Effector memory CD8-positive, alpha-beta T cell (primary cell): Measurements from ENCODE around the gene HPCAL4.

Experiments used
- ATAC-seq: fragments of 150-1000 bp; cut with Tn5 transposase; replicated peaks from 2 replicates; pipeline ENCODE4 v1.10.0; 2021; ENCODE audit warnings: mild to moderate bottlenecking, moderate library complexity
- DNase-seq, 3 experiments: peaks; one replicate each; pipeline ENCODE4 v3.0.0; 2021
- H3K27ac Mint-ChIP-seq, 2 donors: one replicate each; pipeline ENCODE4 v1.8.0; 2022; ENCODE audit warnings: mild to moderate bottlenecking in 2 of 2, mixed read lengths in 2 of 2, moderate library complexity in 2 of 2
- H3K27me3 Mint-ChIP-seq, 2 donors: one replicate each; pipeline ENCODE4 v1.8.0; 2022; ENCODE audit warnings: mixed read lengths in 2 of 2
- H3K36me3 Mint-ChIP-seq: one replicate; pipeline ENCODE4 v1.8.0; 2022; ENCODE audit warnings: mild to moderate bottlenecking, moderate library complexity, mixed read lengths; ENCODE audit not compliant: insufficient read depth
- H3K4me1 Mint-ChIP-seq, 2 donors: one replicate each; pipeline ENCODE4 v1.8.0; 2022; ENCODE audit warnings: low read depth in 2 of 2, mixed read lengths in 2 of 2
- H3K4me3 Mint-ChIP-seq, 2 donors: one replicate each; pipeline ENCODE4 v1.8.0; 2022; ENCODE audit warnings: mild to moderate bottlenecking in 2 of 2, mixed read lengths in 2 of 2, moderate library complexity in 2 of 2
- H3K9me3 Mint-ChIP-seq, 2 donors: one replicate each; pipeline ENCODE4 v1.8.0; 2022; ENCODE audit warnings: mixed read lengths in 2 of 2

HPCAL4 gene

DNA sequence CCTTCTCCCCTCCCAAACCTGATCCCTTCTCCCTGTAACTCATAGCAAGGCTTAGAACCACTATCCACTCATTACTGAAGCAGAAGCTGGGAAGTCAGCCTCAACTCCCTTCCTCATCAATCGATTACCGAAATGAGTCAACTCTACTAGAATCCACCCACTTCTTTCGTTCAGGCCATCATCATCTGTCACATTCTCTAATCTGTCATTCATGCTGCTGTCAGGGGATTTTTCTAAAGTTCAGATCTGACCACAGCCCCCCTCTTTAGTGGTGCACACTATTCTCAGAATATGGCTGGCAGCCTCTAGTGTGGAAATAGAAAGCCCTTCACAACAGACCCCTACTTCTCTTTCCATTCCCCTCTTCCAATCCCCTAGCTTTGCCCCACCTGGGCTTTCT lies 24.5 kb downstream of the HPCAL4 start:
- no peaks in the 10 kb centered on the region for H3K9me3 Mint-ChIP-seq
- no peak for DNase-seq
- no peak overlapping the region for H3K4me3 Mint-ChIP-seq
- H3K4me1 Mint-ChIP-seq: no peaks in the 10 kb centered on the region
- peaks cover 2% of the 10 kb centered on the region for H3K36me3 Mint-ChIP-seq
- ATAC-seq: no peak
- no peak overlapping the region for H3K27ac Mint-ChIP-seq
- peaks cover 25 to 51% of the 10 kb centered on the region in 2 donors for H3K27me3 Mint-ChIP-seq

DNA sequence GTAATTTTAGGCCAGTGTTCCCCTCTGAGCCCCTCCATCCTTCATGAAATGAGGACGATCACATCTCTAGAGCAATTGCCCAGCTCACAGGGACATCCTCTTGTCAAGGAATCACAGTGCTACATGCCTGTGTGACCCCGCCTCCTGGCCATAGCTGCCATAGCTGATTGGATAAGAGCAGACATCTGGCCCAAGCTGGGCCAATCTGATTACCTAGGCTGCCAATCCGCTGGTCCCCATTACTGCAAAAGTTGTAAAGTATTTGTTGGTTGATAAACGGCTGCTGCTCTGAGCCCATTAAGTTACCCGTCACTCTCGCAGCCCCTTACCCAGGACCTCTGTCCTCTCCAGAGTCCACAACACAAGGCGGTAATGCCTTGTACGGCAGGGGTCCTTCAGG lies 27.7 kb downstream of the HPCAL4 start:
- Mint-ChIP-seq H3K27ac (no peak overlapping the region), H3K27me3 (peaks cover 5 to 23% of the 10 kb centered on the region in 2 donors), H3K4me3 (no peak overlapping the region), H3K9me3 (no peaks in the 10 kb centered on the region), H3K36me3 (peaks cover 2% of the 10 kb centered on the region), H3K4me1 (no peaks in the 10 kb centered on the region)
- no peak for ATAC-seq
- no peak for DNase-seq

- Mint-ChIP-seq H3K27ac (no peak overlapping the region), H3K9me3 (no peaks in the 10 kb centered on the region), H3K27me3 (peaks cover 0 to 22% of the 10 kb centered on the region in 2 donors), H3K4me1 (peaks cover 0 to 3% of the 10 kb centered on the region in 2 donors), H3K4me3 (no peak overlapping the region), H3K36me3 (peaks cover 2% of the 10 kb centered on the region)
- DNase-seq (no peak), ATAC-seq (no peak)
These were observed 28.4 kb downstream of the HPCAL4 start for GRCh38 chr1:39662861-39663260.

DNA sequence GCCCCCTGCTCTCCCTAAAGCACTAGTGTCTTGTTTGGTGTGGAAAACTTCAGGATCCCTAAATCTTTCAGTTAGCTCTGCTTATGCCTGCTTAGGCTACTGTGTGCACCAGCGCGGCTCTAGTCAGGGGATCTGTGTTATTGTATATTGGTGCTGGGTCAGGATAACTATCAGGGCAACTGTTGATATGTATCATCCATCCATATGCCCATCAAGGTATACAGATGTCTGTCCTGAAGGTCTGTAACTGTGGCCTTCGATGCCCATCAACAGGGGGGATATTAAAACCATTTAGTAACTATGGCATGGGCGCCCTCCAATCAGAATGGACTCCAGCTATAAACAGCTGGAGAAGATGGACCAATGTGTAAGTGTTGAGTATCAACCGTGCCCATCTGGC lies 31.7 kb downstream of the HPCAL4 start:
- peaks cover 2% of the 10 kb centered on the region for H3K36me3 Mint-ChIP-seq
- peaks cover 0 to 17% of the 10 kb centered on the region in 2 donors for H3K27me3 Mint-ChIP-seq
- H3K4me3 Mint-ChIP-seq: no peak overlapping the region
- no peaks in the 10 kb centered on the region for H3K9me3 Mint-ChIP-seq
- H3K4me1 Mint-ChIP-seq: peaks cover 0 to 6% of the 10 kb centered on the region in 2 donors
- DNase-seq (no peak), ATAC-seq (no peak)
- H3K27ac Mint-ChIP-seq: no peak overlapping the region

DNA sequence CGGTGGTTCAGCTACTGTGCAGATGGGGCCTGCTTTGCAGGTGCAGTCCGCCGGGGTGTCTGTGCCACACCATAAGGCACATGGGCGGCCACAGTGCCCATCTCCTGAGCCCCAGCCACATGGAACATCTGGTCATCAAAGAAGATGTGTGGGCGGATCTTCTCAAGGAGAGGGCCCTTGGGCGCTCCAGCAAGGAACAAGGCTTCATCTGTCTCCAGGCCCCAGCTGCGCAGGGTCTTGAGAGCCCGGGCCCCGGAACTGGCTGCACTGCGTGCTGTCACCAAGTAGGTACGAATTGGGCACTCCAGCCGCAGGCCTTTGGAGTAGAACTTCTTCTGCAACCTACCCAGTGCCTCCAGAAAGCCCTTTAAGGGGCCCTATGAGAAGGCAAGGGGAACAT lies 32.1 kb downstream of the HPCAL4 start:
- H3K27ac Mint-ChIP-seq: no peak overlapping the region
- H3K4me3 Mint-ChIP-seq: no peak overlapping the region
- peaks cover 0 to 6% of the 10 kb centered on the region in 2 donors for H3K4me1 Mint-ChIP-seq
- H3K36me3 Mint-ChIP-seq: no peaks in the 10 kb centered on the region
- DNase-seq (no peak), ATAC-seq (no peak)
- H3K27me3 Mint-ChIP-seq: peaks cover 0 to 21% of the 10 kb centered on the region in 2 donors
- H3K9me3 Mint-ChIP-seq: no peaks in the 10 kb centered on the region

DNA sequence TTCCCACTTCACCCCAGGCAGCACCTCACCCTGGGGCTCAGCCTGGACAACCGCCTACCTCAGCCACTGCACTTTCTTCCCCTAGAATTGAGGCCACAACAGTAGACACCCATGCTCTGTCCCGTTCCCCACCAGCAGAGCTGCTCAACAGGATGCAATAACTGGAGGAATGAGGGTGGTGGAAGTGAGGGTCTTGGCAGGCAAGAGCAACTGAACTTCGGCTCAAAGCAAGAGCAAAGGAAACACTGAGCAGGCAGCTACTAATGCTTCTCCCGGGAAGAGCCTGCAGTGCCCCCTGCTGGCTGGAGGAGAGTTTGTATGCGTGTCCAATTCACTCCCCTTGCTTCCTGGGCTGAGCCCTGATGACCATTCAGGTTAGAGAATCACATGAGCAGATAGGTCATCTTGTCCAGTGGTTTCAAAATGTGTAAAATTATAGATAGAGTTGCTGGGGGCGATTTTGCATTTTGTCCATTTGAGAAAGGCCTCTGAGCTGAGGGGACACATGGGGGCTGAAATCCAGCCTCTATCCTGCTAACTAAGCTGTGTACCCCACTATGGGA lies 33.2 kb downstream of the HPCAL4 start:
- H3K4me3 Mint-ChIP-seq: peak overlapping the region in 1 of 2 donors; percentile 43
- no peaks in the 10 kb centered on the region for H3K9me3 Mint-ChIP-seq
- ATAC-seq (peak; percentile 74), DNase-seq (peak; percentile 44 to 51 (median 47))
- peaks cover 0 to 29% of the 10 kb centered on the region in 2 donors for H3K27me3 Mint-ChIP-seq
- H3K4me1 Mint-ChIP-seq: peaks cover 0 to 10% of the 10 kb centered on the region in 2 donors
- H3K27ac Mint-ChIP-seq: peak overlapping the region in 1 of 2 donors; percentile 41
- no peaks in the 10 kb centered on the region for H3K36me3 Mint-ChIP-seq

- Mint-ChIP-seq H3K4me1 (peaks cover 0 to 10% of the 10 kb centered on the region in 2 donors), H3K36me3 (no peaks in the 10 kb centered on the region), H3K27ac (peak overlapping the region in 1 of 2 donors; percentile 41), H3K4me3 (no peak overlapping the region), H3K9me3 (no peaks in the 10 kb centered on the region), H3K27me3 (peaks cover 0 to 29% of the 10 kb centered on the region in 2 donors)
- ATAC-seq: no peak
- DNase-seq: no peak
These were observed 33.8 kb downstream of the HPCAL4 start for GRCh38 chr1:39657402-39657801.

DNA sequence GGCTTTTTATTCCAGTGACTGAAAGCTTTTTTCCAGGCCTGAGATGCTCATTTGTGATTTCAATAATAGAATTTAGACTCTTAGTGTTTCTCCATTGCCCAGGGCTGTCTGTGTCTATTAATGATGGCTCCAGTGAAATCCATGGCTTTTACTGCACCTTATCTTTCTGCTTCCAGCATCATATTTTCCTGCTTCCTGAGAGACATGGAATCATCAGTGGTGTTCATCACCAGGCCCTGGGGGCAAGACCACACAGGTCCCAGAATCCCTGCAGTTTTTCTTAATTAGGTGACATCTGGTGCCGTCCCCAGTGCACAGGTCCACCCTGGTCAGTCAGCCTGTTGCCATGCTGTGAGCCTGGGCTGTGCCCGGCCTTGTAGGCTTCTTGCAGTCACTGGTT lies 34.8 kb downstream of the HPCAL4 start:
- DNase-seq: no peak
- H3K4me1 Mint-ChIP-seq: peaks cover 0 to 10% of the 10 kb centered on the region in 2 donors
- no peak overlapping the region for H3K27ac Mint-ChIP-seq
- no peaks in the 10 kb centered on the region for H3K9me3 Mint-ChIP-seq
- ATAC-seq: no peak
- H3K4me3 Mint-ChIP-seq: no peak overlapping the region
- H3K36me3 Mint-ChIP-seq: no peaks in the 10 kb centered on the region
- H3K27me3 Mint-ChIP-seq: peaks cover 0 to 29% of the 10 kb centered on the region in 2 donors

- ATAC-seq: no peak
- no peaks in the 10 kb centered on the region for H3K36me3 Mint-ChIP-seq
- H3K27me3 Mint-ChIP-seq: peaks cover 0 to 29% of the 10 kb centered on the region in 2 donors
- no peak overlapping the region for H3K27ac Mint-ChIP-seq
- DNase-seq: no peak
- peaks cover 0 to 10% of the 10 kb centered on the region in 2 donors for H3K4me1 Mint-ChIP-seq
- no peak overlapping the region for H3K4me3 Mint-ChIP-seq
- no peaks in the 10 kb centered on the region for H3K9me3 Mint-ChIP-seq
These were observed 35.5 kb downstream of the HPCAL4 start for GRCh38 chr1:39655578-39656268.

- H3K4me1 Mint-ChIP-seq: peaks cover 0 to 10% of the 10 kb centered on the region in 2 donors
- no peaks in the 10 kb centered on the region for H3K36me3 Mint-ChIP-seq
- no peak overlapping the region for H3K4me3 Mint-ChIP-seq
- H3K9me3 Mint-ChIP-seq: no peaks in the 10 kb centered on the region
- ATAC-seq (no peak), DNase-seq (no peak)
- H3K27me3 Mint-ChIP-seq: peaks cover 0 to 29% of the 10 kb centered on the region in 2 donors
- no peak overlapping the region for H3K27ac Mint-ChIP-seq
These were observed 36.9 kb downstream of the HPCAL4 start for GRCh38 chr1:39654291-39654690.

DNA sequence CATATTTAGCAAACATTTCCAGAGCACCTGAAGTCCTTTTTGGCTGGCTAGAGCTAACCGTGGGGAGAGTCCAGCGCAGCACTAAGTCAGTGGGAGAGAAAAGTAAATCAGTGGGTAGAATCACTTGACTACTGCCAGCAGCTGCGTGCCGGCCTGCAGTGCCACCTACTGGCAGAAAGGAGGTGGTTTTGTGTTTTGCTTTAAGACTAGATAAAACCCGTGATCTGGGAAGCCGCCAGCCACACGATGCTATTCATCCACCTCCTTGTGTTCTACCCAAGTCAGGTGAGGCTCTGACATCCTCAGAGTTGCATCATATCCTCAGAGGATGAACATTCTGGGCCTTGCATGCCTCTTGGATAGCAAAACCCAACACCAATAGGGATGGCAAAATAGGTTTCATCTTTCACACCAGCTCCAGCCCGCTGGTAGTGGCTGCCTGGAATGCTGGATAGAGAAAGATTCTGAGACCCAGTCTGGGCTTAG lies 37.6 kb downstream of the HPCAL4 start:
- no peaks in the 10 kb centered on the region for H3K9me3 Mint-ChIP-seq
- peaks cover 0 to 10% of the 10 kb centered on the region in 2 donors for H3K4me1 Mint-ChIP-seq
- DNase-seq (peak; percentile 57 to 65 (median 60)), ATAC-seq (peak; percentile 77)
- no peak overlapping the region for H3K4me3 Mint-ChIP-seq
- no peaks in the 10 kb centered on the region for H3K36me3 Mint-ChIP-seq
- H3K27me3 Mint-ChIP-seq: peaks cover 0 to 29% of the 10 kb centered on the region in 2 donors
- no peak overlapping the region for H3K27ac Mint-ChIP-seq

DNA sequence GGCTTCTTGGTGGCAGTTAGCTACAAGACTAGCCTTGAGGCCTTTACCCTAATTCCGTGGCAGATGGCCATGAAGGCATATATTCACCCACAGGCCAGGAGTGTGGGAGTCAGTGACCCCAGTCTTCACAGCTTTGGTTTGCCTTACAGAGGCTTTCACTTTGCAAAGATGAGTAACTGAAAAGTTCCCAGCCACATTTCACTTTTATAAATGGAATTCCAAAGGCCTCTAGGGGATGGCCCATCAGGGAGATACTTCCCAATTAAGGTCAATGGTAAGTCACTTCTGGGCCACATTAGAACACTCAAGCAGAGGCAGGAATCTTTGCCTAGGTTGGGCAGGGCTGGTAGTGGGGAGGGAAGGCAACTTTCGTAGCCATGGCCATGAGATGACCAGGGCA lies 38.7 kb downstream of the HPCAL4 start:
- Mint-ChIP-seq H3K4me1 (peaks cover 0 to 4% of the 10 kb centered on the region in 2 donors), H3K27me3 (peaks cover 0 to 21% of the 10 kb centered on the region in 2 donors), H3K27ac (no peak overlapping the region), H3K36me3 (no peaks in the 10 kb centered on the region), H3K4me3 (no peak overlapping the region), H3K9me3 (no peaks in the 10 kb centered on the region)
- no peak for DNase-seq
- no peak for ATAC-seq

DNA sequence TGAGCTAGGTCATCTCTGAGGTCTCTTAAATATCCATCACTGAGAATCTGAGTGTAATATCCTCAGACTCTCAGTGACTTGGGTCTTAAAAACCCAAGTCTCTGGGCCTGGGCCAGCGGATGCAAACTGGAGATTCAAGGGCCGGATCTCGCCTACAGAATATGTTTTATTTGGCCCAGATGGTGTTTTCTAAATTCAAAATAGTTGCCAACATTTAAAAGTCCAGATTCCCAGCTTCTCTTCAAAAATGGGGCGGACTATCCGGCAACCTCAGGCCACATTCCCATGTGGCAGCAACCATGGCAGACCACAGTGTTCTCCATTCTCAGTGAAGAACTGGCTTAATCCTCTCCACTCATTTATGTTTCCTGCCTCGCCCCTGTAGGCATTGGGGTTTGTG lies 39.1 kb downstream of the HPCAL4 start:
- ATAC-seq (no peak), DNase-seq (no peak)
- Mint-ChIP-seq H3K27me3 (peaks cover 0 to 16% of the 10 kb centered on the region in 2 donors), H3K4me3 (no peak overlapping the region), H3K9me3 (no peaks in the 10 kb centered on the region), H3K27ac (no peak overlapping the region), H3K4me1 (peaks cover 0 to 4% of the 10 kb centered on the region in 2 donors), H3K36me3 (no peaks in the 10 kb centered on the region)

- Mint-ChIP-seq H3K4me1 (peaks cover 0 to 4% of the 10 kb centered on the region in 2 donors), H3K9me3 (no peaks in the 10 kb centered on the region), H3K4me3 (no peak overlapping the region), H3K27ac (no peak overlapping the region), H3K27me3 (peaks cover 0 to 12% of the 10 kb centered on the region in 2 donors), H3K36me3 (no peaks in the 10 kb centered on the region)
- DNase-seq (no peak), ATAC-seq (no peak)
These were observed 40.8 kb downstream of the HPCAL4 start for GRCh38 chr1:39650431-39650830.
